Neuron (in vitro differentiated cells): ENCODE data around the gene TLE3.
"Not testable (repeated sequence)": the region's sequence is repeated elsewhere in the genome, so short reads cannot be mapped to it uniquely, and the experiment has no call there.

Experiments
- H2AFZ ChIP-seq: one replicate; pipeline ENCODE4 v1.6.1; 2013; ENCODE audit warnings: low read depth, mild to moderate bottlenecking, inconsistent platforms, low read length, moderate library complexity
- H3K27me3 ChIP-seq: one replicate; pipeline ENCODE4 v1.6.1; 2013; ENCODE audit warnings: low read length; ENCODE audit not compliant: insufficient read depth
- H3K36me3 ChIP-seq: one replicate; pipeline ENCODE4 v1.6.1; 2013; ENCODE audit warnings: low read length; ENCODE audit not compliant: insufficient read depth
- H3K4me1 ChIP-seq: one replicate; pipeline ENCODE4 v1.6.1; 2013; ENCODE audit warnings: low read length; ENCODE audit not compliant: insufficient read depth
- H3K4me3 ChIP-seq: 2 replicates; pipeline ENCODE4 v1.5.1; 2013; ENCODE audit warnings: mild to moderate bottlenecking, low read length, moderate library complexity
- H3K9me3 ChIP-seq: one replicate; pipeline ENCODE4 v1.6.1; 2013; ENCODE audit warnings: low read length

TLE3 gene

GRCh38 chr15:70118599-70118998, 20.9 kb upstream of the TLE3 start:
- H3K9me3 ChIP-seq = peaks cover 2% of the 10 kb centered on the region
- peaks cover 26% of the 10 kb centered on the region for H3K27me3 ChIP-seq
- H3K4me1 ChIP-seq = no peaks in the 10 kb centered on the region
- no peak overlapping the region for H2AFZ ChIP-seq
- no peak overlapping the region for H3K4me3 ChIP-seq
- no peaks in the 10 kb centered on the region for H3K36me3 ChIP-seq

GRCh38 chr15:70116317-70116716, 18.6 kb upstream of the TLE3 start:
- H2AFZ ChIP-seq = no peak overlapping the region
- H3K27me3 ChIP-seq = peaks cover 23% of the 10 kb centered on the region
- H3K36me3 ChIP-seq = no peaks in the 10 kb centered on the region
- no peak overlapping the region for H3K4me3 ChIP-seq
- H3K4me1 ChIP-seq = peaks cover 6% of the 10 kb centered on the region
- H3K9me3 ChIP-seq = peaks cover 2% of the 10 kb centered on the region

GRCh38 chr15:70114221-70114620, 16.5 kb upstream of the TLE3 start:
- Histone ChIP-seq H3K27me3 (peaks cover 35% of the 10 kb centered on the region), H3K9me3 (peaks cover 2% of the 10 kb centered on the region), H2AFZ (no peak overlapping the region), H3K4me3 (no peak overlapping the region), H3K4me1 (peaks cover 21% of the 10 kb centered on the region), H3K36me3 (no peaks in the 10 kb centered on the region)

GRCh38 chr15:70113304-70113700, 15.6 kb upstream of the TLE3 start:
- no peak overlapping the region for H3K4me3 ChIP-seq
- no peaks in the 10 kb centered on the region for H3K36me3 ChIP-seq
- H3K9me3 ChIP-seq = peaks cover 2% of the 10 kb centered on the region
- no peak overlapping the region for H2AFZ ChIP-seq
- peaks cover 43% of the 10 kb centered on the region for H3K27me3 ChIP-seq
- H3K4me1 ChIP-seq = peaks cover 21% of the 10 kb centered on the region

GRCh38 chr15:70112572-70113303, 15.0 kb upstream of the TLE3 start:
- Histone ChIP-seq H3K27me3 (peaks cover 42% of the 10 kb centered on the region), H3K4me1 (peaks cover 21% of the 10 kb centered on the region)
- H3K4me3 ChIP-seq, H3K36me3 ChIP-seq, H3K9me3 ChIP-seq, H2AFZ ChIP-seq: not testable (repeated sequence)

- peaks cover 41% of the 10 kb centered on the region for H3K27me3 ChIP-seq
- no peak overlapping the region for H2AFZ ChIP-seq
- no peak overlapping the region for H3K4me3 ChIP-seq
- H3K4me1 ChIP-seq = peaks cover 21% of the 10 kb centered on the region
- no peaks in the 10 kb centered on the region for H3K36me3 ChIP-seq
- H3K9me3 ChIP-seq = peaks cover 2% of the 10 kb centered on the region
Observed at GRCh38 chr15:70112074-70112395, 14.3 kb upstream of the TLE3 start.

- H3K9me3 ChIP-seq = peaks cover 2% of the 10 kb centered on the region
- H3K4me1 ChIP-seq = peaks cover 21% of the 10 kb centered on the region
- H3K4me3 ChIP-seq = no peak overlapping the region
- no peaks in the 10 kb centered on the region for H3K36me3 ChIP-seq
- H3K27me3 ChIP-seq = peaks cover 45% of the 10 kb centered on the region
- H2AFZ ChIP-seq = no peak overlapping the region
Observed at GRCh38 chr15:70111203-70112073, 13.7 kb upstream of the TLE3 start.

GRCh38 chr15:70109978-70110377, 12.3 kb upstream of the TLE3 start:
- Histone ChIP-seq H3K9me3 (peaks cover 2% of the 10 kb centered on the region), H3K4me1 (peaks cover 21% of the 10 kb centered on the region), H3K27me3 (peaks cover 47% of the 10 kb centered on the region), H2AFZ (no peak overlapping the region), H3K36me3 (no peaks in the 10 kb centered on the region), H3K4me3 (no peak overlapping the region)

GRCh38 chr15:70109531-70109930, 11.8 kb upstream of the TLE3 start:
- Histone ChIP-seq H3K4me1 (peaks cover 21% of the 10 kb centered on the region), H2AFZ (no peak overlapping the region), H3K4me3 (no peak overlapping the region), H3K9me3 (peaks cover 2% of the 10 kb centered on the region), H3K36me3 (no peaks in the 10 kb centered on the region), H3K27me3 (peaks cover 43% of the 10 kb centered on the region)

GRCh38 chr15:70103880-70104626, 6.3 kb upstream of the TLE3 start:
- peaks cover 42% of the 10 kb centered on the region for H3K27me3 ChIP-seq
- H2AFZ ChIP-seq = no peak overlapping the region
- no peaks in the 10 kb centered on the region for H3K9me3 ChIP-seq
- H3K36me3 ChIP-seq = no peaks in the 10 kb centered on the region
- peaks cover 22% of the 10 kb centered on the region for H3K4me1 ChIP-seq
- no peak overlapping the region for H3K4me3 ChIP-seq

GRCh38 chr15:70102827-70103226, 5.1 kb upstream of the TLE3 start:
- no peak overlapping the region for H2AFZ ChIP-seq
- no peak overlapping the region for H3K4me3 ChIP-seq
- H3K36me3 ChIP-seq = no peaks in the 10 kb centered on the region
- H3K9me3 ChIP-seq = no peaks in the 10 kb centered on the region
- H3K27me3 ChIP-seq = peaks cover 35% of the 10 kb centered on the region
- peaks cover 30% of the 10 kb centered on the region for H3K4me1 ChIP-seq

- H3K36me3 ChIP-seq = no peaks in the 10 kb centered on the region
- H3K4me3 ChIP-seq = no peak overlapping the region
- H3K27me3 ChIP-seq = peaks cover 27% of the 10 kb centered on the region
- peaks cover 30% of the 10 kb centered on the region for H3K4me1 ChIP-seq
- H3K9me3 ChIP-seq = no peaks in the 10 kb centered on the region
- H2AFZ ChIP-seq = no peak overlapping the region
Observed at GRCh38 chr15:70101459-70102113, 3.9 kb upstream of the TLE3 start.
